ENCODE measurements around the gene TXNRD1.

Gene TXNRD1

DNA sequence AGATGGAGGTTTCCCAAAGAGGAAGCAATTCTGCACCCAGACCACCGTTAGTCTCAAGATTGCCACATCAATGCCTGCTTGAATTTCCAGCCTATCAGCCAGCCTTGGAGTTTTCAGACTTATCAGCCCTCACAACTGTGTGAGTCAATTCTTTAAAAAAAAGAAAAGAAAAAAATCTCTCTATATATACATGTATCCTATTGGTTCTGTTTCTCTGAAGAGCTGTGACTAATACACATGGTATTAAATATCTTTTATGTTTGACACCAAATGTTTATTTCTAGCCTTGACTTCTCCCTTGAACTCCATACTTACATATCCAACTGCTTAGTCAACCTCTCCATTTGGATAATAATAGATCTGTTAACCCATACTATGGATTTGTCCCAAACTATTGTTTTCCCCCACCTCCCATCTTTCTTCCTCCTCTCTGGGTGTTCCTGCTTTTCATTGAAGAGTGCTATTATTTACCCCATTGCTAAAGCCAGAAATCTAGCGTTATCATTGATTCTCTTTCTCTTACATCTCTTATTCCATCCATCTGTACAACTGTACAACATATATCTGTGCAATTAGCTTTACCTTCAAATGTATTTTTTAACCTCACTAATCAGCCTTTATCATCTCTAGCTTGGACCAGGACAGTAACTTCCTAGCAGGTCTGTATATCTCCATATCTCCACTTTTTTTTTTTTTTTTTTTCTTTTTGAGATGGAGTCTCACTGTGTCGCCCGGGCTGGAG is 65.3 kb downstream of the TXNRD1 start:
- peak; percentile 99 for DNase-seq (ENCODE audit: low read depth)

DNA sequence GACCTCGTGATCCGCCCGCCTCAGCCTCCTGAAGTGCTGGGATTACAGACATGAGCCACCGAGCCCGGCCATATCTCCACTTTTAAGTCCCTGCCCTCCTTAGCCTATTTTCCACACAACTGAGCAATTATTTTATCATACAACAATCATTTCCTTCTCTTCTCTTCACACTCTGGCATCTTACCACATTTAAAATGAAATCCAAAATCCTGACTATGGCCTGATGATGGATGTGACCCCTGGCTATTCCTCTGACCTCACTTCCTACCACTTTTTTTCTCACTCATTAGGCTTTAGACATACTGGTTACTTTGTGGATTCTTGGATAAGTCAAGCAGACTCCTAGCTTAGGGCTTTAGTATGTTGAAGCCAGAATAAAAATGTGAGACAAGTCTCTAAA is 66.1 kb downstream of the TXNRD1 start:
- peak; percentile 64 for DNase-seq (ENCODE audit: low read depth)

- no peak for DNase-seq (ENCODE audit: low read depth)
Observed at GRCh38 chr12:104282109-104282508, 66.5 kb downstream of the TXNRD1 start.

DNA sequence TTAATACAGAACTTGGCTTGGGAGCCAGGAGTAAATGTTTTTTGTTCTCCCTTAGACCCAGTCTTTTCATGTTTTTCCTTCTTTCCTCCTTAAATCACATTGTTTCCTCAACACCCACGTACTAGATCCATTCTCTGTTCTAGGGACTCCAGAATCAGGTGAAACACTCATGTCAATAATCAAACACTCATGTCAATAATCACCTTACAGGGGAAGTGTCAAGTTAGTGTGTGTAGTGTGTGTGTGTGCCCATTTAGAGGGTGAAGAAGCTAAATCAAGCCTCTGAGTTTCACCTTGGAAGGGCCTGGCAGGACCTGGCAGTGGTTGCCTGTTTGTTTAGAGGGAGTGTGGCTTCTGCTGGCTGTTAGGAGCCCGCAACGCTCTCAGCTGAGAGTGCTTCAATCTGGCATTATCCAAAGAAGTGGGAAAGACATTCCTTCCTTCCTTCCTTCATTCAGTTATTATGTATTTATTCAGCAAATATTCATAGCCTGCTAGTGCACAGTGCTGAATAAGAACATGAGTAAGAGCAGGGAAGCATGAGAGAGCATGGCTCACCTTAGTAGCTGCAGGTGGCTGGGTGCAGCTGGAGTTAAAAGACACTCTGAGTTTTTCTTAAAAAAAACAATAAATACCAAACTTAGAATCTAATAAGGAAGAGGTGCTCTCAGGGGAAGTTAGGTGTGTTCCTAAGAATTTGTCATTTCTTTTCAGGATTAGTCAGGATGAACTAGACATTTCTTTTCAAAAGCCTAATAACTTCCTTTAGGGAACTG is 70.3 kb downstream of the TXNRD1 start:
- DNase-seq (ENCODE audit: low read depth) = peak; percentile 78

- DNase-seq (ENCODE audit: low read depth) = peak; percentile 98
Observed at GRCh38 chr12:104286516-104287482, 71.2 kb downstream of the TXNRD1 start.

DNA sequence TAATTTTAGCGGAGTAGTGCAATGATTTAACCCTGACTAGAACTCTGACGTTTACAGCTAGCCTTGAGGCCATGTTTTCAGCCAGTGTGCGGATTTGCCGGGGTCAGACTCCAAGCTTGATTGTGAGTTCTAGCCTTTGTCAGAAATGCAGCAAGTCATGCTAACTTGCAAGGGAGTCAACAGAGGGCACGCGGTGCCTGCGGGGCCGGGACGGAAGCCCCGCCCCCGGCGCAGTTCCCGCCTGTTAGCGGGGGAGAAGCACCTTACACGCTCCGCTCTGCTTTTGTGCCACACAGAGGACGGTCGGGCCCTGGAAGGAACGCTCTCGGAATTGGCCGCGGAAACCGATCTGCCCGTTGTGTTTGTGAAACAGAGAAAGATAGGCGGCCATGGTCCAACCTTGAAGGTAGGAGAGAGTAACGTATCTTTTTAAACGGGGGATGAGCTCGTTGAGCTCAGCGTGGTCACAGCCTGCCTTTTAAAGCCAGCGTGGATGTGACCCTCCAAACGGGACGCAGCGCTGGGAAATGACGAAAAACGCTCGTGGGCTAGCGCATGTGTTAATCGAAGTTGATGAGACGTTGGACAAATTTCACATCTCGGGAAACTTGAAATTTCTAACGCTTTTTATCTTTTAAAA is 73.2 kb downstream of the TXNRD1 start:
- peak; percentile 93 for DNase-seq (ENCODE audit: low read depth)

GRCh38 chr12:104290320-104290719 is 74.7 kb downstream of the TXNRD1 start:
- DNase-seq (ENCODE audit: low read depth) = no peak

DNA sequence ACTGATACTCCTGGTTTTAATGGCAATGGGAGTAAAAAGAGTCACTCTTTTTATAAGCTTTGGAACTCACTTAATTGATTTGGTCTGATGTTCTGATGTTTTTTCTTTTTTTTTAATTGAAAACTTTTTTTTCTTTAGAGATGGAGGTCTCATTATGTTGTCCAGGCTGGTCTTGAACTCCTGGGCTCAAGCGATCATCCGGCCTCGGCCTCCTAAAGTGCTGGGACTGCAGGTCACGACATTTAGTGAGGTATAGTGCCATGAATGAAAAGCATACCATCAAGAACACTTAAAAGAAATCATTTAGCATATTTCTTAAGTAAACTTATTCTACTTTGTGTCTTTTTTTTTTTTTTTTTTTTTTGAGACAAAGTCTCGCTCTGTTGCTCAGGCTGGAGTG is 75.3 kb downstream of the TXNRD1 start:
- DNase-seq (ENCODE audit: low read depth) = no peak

- no peak for DNase-seq (ENCODE audit: low read depth)
Observed at GRCh38 chr12:104291867-104292524, 76.4 kb downstream of the TXNRD1 start.

DNA sequence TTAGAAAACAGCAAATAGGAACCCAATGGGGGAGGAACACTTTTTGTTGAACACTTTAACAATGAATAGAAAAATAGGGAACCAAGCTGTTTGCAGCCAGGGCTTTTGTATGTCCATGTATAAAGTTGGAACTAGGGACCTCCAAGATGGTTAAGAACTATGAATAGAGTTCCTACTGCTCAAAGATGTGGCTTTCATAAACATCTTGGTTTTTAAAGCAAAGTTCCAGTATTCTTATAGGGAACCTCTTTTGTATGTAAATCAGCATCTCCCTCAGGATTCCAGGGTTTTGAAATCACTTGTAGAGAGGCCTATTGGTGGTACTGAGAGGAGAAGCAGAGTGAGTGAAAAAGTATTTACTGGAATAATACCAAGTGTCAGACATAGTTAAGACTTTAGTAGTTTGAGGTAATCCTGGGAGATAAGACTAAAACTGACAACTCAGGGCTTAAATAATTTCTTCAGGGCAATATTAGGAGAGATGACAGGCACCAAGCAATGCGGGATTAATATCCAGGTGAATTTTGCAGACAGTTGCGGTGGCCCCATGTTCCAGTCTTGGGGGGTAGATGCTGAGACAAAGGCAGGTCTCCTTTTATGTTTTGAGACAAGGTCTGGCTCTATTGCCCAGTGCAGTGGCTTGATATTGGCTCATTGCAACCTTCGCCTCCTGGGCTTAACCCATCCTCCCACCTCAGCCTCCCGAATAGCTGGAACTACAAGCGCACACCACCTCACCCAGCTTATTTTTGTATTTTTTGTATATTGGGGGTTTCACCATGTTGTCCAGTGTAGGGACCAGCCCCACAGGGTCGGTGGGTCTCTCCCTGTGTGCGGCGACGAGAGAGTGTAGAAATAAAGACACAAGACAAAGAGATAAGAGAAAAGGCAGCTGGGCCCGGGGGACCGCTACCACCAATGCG is 77.6 kb downstream of the TXNRD1 start:
- no peak for DNase-seq (ENCODE audit: low read depth)

- peak; percentile 69 for DNase-seq (ENCODE audit: low read depth)
Observed at GRCh38 chr12:104294158-104294859, 78.7 kb downstream of the TXNRD1 start.

GRCh38 chr12:104294927-104295668 is 79.5 kb downstream of the TXNRD1 start:
- DNase-seq (ENCODE audit: low read depth) = no peak

GRCh38 chr12:104295954-104296353 is 80.4 kb downstream of the TXNRD1 start:
- no peak for DNase-seq (ENCODE audit: low read depth)

DNA sequence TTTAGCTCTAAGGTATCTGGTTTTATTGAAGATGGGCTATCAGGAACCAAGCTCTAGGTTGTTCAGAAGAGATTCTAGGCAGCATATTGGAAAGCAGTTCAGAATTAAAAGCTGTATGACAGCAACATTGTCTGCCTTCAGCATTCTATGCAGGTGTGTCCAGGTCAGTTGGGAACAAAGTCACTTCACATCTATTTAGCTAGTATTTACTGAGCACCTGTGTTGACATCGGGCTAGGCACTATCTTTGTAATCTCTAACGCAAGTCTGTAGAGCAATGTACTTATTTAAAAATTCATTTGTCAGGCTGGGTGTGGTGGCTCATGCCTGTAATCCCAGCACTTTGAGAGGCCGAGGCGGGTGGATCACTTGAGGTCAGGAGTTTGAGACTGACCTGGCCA is 81.1 kb downstream of the TXNRD1 start:
- DNase-seq (ENCODE audit: low read depth) = no peak

GRCh38 chr12:104297477-104298113 is 82.0 kb downstream of the TXNRD1 start:
- DNase-seq (ENCODE audit: low read depth) = no peak

GRCh38 chr12:104299842-104300481 is 84.4 kb downstream of the TXNRD1 start:
- DNase-seq (ENCODE audit: low read depth) = no peak

- peak; percentile 86 for DNase-seq (ENCODE audit: low read depth)
Observed at GRCh38 chr12:104303538-104304151, 88.1 kb downstream of the TXNRD1 start, which contains the start of gene EID3. TSS of gene EID3 (plus strand) at chr12:104303739. CDS start at chr12:104303935, 196 bp downstream.

All from ELR (cell line).